Kidney (tissue), 14 donors: Measurements from ENCODE around the gene FRRS1L. TPM values are rescaled to one million over a fixed set of nuclear protein-coding genes. Genes with fewer than 3 reads are reported as not detected.

Source experiments
- DNase-seq, 5 donors: peaks; one replicate each; pipeline ENCODE4 v3.0.0-alpha.2; 2013 to 2020
- FAIRE-seq: peaks from 2 replicates; lab custom pipeline; 2012; peaks lifted over from hg19 to GRCh38; lab: Jason Lieb, UNC
- H3K27ac ChIP-seq, 2 donors: one replicate each; pipeline ENCODE4 v1.7.0; 2013; ENCODE audit warnings: low read depth in 2 of 2, low read length in 2 of 2, inconsistent platforms in 1 of 2
- H3K27me3 ChIP-seq: one replicate; pipeline ENCODE4 v1.7.1; 2013; ENCODE audit warnings: low read length, inconsistent platforms; ENCODE audit not compliant: control insufficient read depth, insufficient read depth
- H3K36me3 ChIP-seq, 3 donors: one replicate each; pipeline versions ENCODE4 v1.7.0 to v1.7.1; 2013; ENCODE audit warnings: low read length in 3 of 3, control low read depth in 1 of 3, inconsistent platforms in 1 of 3; ENCODE audit not compliant: insufficient read depth in 3 of 3, control insufficient read depth in 2 of 3
- H3K4me1 ChIP-seq, 3 donors: one replicate each; pipeline versions ENCODE4 v1.7.0 to v1.7.1; 2013; ENCODE audit warnings: low read length in 3 of 3, inconsistent platforms in 1 of 3, low read depth in 1 of 3; ENCODE audit not compliant: control insufficient read depth in 2 of 3, insufficient read depth in 2 of 3
- H3K4me3 ChIP-seq, 3 donors: one replicate each; pipeline versions ENCODE4 v1.7.0 to v1.8.1; 2013; ENCODE audit warnings: low read length in 3 of 3, control low read depth in 1 of 3, inconsistent platforms in 1 of 3
- H3K9ac ChIP-seq, 3 donors: one replicate each; pipeline versions ENCODE4 v1.7.0 to v1.7.1; 2013; ENCODE audit warnings: low read length in 3 of 3, control low read depth in 1 of 3, inconsistent platforms in 1 of 3
- H3K9me3 ChIP-seq, 3 donors: one replicate each; pipeline versions ENCODE4 v1.7.0 to v1.7.1; 2013; ENCODE audit warnings: low read length in 3 of 3, control low read depth in 1 of 3, inconsistent platforms in 1 of 3; ENCODE audit not compliant: control insufficient read depth in 2 of 3, insufficient read depth in 1 of 3
- CTCF ChIP-seq: IDR thresholded peaks from 3 replicates; pipeline ENCODE4 v1.5.1; 2012; ENCODE audit warnings: mild to moderate bottlenecking, moderate library complexity, borderline replicate concordance; ENCODE audit not compliant: insufficient read depth; ENCODE audit errors: extremely low read depth
- intact Hi-C: fragments of 100-400 bp; cut with DNase I; formaldehyde crosslinking; loops from one replicate; pipeline ENCODE4 v1.11.1; 2022
- polyA plus RNA-seq: library from polyadenylated mRNA; stranded (reverse); fragments of 350-450 nt; fragmentation: Illumina TruSeq; extraction: RNeasy Lipid Tissue Mini Kit (QIAGEN cat#74804); gene quantifications from one replicate; pipeline ENCODE4 v1.2.3, GENCODE V29; 2014; ENCODE audit warnings: low read depth, low replicate concordance; ENCODE audit not compliant: insufficient read depth
- total RNA-seq: library from RNA; stranded (reverse); fragmentation: NEBNext Ultra II Directional; extraction: Animal tissue kit (Norgen Biotek cat#: 25700); gene quantifications from one replicate; pipeline ENCODE4 v1.2.1, GENCODE V29; 2021
- donor health status: control.
- donor health status: control.
- donor health status: control.
- donor health status: control.
- donor health status: control.
- donor health status: DM: yes; HTN: yes; CAD: no.
- donor health status: Normal renal cell carcinoma (clear cell type).

Gene FRRS1L
- total and polyA plus RNA-seq, 2 donors from 2014 or later: 0.06 TPM; not detected in 1

- H3K27me3 ChIP-seq: no peaks in the 10 kb centered on the region
- H3K36me3 ChIP-seq: peaks cover 8 to 18% (median 17%) of the 10 kb centered on the region in 3 donors
- no peaks in the 10 kb centered on the region for H3K9me3 ChIP-seq
- intact Hi-C loops: no loop called here
- DNase-seq: no peak
- TF ChIP-seq CTCF: no peak
- no peak for FAIRE-seq
- no peak overlapping the region for H3K9ac ChIP-seq
- H3K27ac ChIP-seq: no peak overlapping the region
- peaks cover 0 to 4% (median 3%) of the 10 kb centered on the region in 3 donors for H3K4me1 ChIP-seq
- no peak overlapping the region for H3K4me3 ChIP-seq
These were observed 74.9 kb downstream of the FRRS1L start for GRCh38 chr9:109092051-109092580.

GRCh38 chr9:109088221-109088620 lies 78.8 kb downstream of the FRRS1L start:
- no peak for DNase-seq
- H3K36me3 ChIP-seq: peaks cover 19 to 31% (median 19%) of the 10 kb centered on the region in 3 donors
- H3K27ac ChIP-seq: no peak overlapping the region
- FAIRE-seq: no peak
- H3K9ac ChIP-seq: no peak overlapping the region
- no peak overlapping the region for H3K4me3 ChIP-seq
- H3K27me3 ChIP-seq: no peaks in the 10 kb centered on the region
- no peaks in the 10 kb centered on the region for H3K9me3 ChIP-seq
- intact Hi-C loops: no loop called here
- no peaks in the 10 kb centered on the region for H3K4me1 ChIP-seq
- TF ChIP-seq CTCF: no peak

GRCh38 chr9:109087795-109088194 lies 79.3 kb downstream of the FRRS1L start:
- no peak for DNase-seq
- H3K4me1 ChIP-seq: no peaks in the 10 kb centered on the region
- H3K36me3 ChIP-seq: peaks cover 18 to 28% (median 19%) of the 10 kb centered on the region in 3 donors
- no peak overlapping the region for H3K27ac ChIP-seq
- H3K27me3 ChIP-seq: no peaks in the 10 kb centered on the region
- FAIRE-seq: no peak
- TF ChIP-seq CTCF: no peak
- intact Hi-C loops: no loop called here
- no peak overlapping the region for H3K9ac ChIP-seq
- H3K9me3 ChIP-seq: no peaks in the 10 kb centered on the region
- H3K4me3 ChIP-seq: no peak overlapping the region

GRCh38 chr9:109086221-109086620 lies 80.8 kb downstream of the FRRS1L start:
- no peak overlapping the region for H3K4me3 ChIP-seq
- intact Hi-C loops: no loop called here
- H3K4me1 ChIP-seq: no peaks in the 10 kb centered on the region
- no peak for FAIRE-seq
- no peaks in the 10 kb centered on the region for H3K27me3 ChIP-seq
- peaks cover 14 to 23% (median 15%) of the 10 kb centered on the region in 3 donors for H3K36me3 ChIP-seq
- TF ChIP-seq CTCF: no peak
- no peaks in the 10 kb centered on the region for H3K9me3 ChIP-seq
- H3K27ac ChIP-seq: no peak overlapping the region
- no peak overlapping the region for H3K9ac ChIP-seq
- DNase-seq: no peak
